ENCODE data around the gene TLR9.

DNA sequence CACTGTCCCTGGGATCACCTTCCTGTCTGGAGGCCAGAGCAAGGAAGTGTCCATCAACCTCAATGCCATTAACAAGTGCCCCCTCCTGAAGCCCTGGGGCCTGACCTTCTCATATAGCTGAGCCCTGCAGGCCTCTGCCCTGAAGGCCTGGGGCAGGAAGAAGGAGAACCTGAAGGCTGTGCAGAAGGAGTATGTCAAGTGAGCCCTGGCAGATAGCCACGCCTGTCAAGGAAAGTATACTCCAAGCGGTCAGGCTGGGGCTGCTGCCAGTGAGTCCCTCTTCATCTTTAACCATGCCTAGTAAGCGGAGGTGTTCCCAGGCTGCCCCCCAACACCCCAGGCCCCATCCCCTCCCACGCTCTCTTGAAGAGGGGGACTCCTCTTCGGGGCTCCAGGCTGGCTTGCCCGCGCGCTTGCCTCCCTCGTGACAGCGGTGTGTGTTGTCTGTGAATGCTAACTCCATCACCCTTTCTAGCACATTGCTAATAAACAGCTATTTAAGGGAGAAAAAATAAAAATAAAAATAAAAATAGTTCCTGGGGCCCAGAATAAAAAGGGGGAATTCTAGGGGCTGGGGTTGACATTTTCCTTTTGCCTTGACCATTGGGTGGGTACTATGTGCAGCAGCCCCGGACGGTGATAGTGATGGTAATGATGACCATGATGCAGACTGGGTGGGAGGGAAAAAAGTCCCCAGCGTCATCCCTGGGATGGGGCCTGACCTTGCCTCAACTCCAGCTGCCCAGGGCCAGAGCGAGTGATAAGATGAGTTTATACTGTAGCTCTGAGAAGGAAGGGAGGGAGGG is 30.8 kb downstream of the TLR9 start:
- TF ChIP-seq, protein P1, sequence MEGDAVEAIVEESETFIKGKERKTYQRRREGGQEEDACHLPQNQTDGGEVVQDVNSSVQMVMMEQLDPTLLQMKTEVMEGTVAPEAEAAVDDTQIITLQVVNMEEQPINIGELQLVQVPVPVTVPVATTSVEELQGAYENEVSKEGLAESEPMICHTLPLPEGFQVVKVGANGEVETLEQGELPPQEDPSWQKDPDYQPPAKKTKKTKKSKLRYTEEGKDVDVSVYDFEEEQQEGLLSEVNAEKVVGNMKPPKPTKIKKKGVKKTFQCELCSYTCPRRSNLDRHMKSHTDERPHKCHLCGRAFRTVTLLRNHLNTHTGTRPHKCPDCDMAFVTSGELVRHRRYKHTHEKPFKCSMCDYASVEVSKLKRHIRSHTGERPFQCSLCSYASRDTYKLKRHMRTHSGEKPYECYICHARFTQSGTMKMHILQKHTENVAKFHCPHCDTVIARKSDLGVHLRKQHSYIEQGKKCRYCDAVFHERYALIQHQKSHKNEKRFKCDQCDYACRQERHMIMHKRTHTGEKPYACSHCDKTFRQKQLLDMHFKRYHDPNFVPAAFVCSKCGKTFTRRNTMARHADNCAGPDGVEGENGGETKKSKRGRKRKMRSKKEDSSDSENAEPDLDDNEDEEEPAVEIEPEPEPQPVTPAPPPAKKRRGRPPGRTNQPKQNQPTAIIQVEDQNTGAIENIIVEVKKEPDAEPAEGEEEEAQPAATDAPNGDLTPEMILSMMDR (IDR thresholded peaks at IDR 0.05) = no peak
- TF ChIP-seq POLR2A (IDR thresholded peaks at IDR 0.05) = no peak

Data from lower leg skin (tissue), 3 donors.